K562 (cell line): ENCODE data around the gene IQCC. TPM values are rescaled to one million over a fixed set of nuclear protein-coding genes. Genes with fewer than 3 reads are reported as not detected.

Source experiments
- C11orf30 ChIP-seq: fragments of 450-650 bp; IDR thresholded peaks from 2 replicates; pipeline ENCODE4 v1.6.1; 2016; ENCODE audit warnings: low read depth, mild to moderate bottlenecking
- CTBP1 ChIP-seq: fragments of 450-650 bp; IDR thresholded peaks from 2 replicates; pipeline ENCODE4 v1.6.1; 2016; ENCODE audit warnings: borderline replicate concordance
- CTCF ChIP-seq, 3 experiments: IDR thresholded peaks in 2 of 3; conservative IDR thresholded peaks in 1 of 3; 2 replicates each; pipeline ENCODE4 v1.5.1; 2011 to 2012; ENCODE audit warnings: low read length in 3 of 3, mild to moderate bottlenecking in 3 of 3, control low read depth in 2 of 3, improper control_type of control experiment in 1 of 3, inconsistent platforms in 1 of 3, low read depth in 1 of 3, mixed read lengths in 1 of 3, moderate library complexity in 1 of 3; ENCODE audit not compliant: insufficient read depth in 2 of 3
- CTCFL ChIP-seq: IDR thresholded peaks from 2 replicates; pipeline ENCODE4 v1.6.1; 2011; ENCODE audit warnings: borderline replicate concordance, low read depth, mild to moderate bottlenecking, moderate library complexity, low read length; ENCODE audit not compliant: insufficient read depth, poor library complexity, severe bottlenecking
- ESRRA ChIP-seq: fragments of 450-650 bp; IDR thresholded peaks from 2 replicates; pipeline ENCODE4 v1.6.1; 2014; ENCODE audit warnings: low read depth, mild to moderate bottlenecking, moderate library complexity, borderline replicate concordance
- MECOM ChIP-seq: fragments of 250-450 bp; sonication (Bioruptor Pico); IDR thresholded peaks from 2 replicates; pipeline ENCODE4 v1.8.0; 2022; ENCODE audit warnings: inconsistent platforms
- MTA3 ChIP-seq: fragments of 450-650 bp; formaldehyde crosslinking; IDR thresholded peaks from 2 replicates; pipeline ENCODE4 v1.6.1; 2017; ENCODE audit warnings: mild to moderate bottlenecking, borderline replicate concordance
- NONO ChIP-seq, 2 experiments: fragments of 200-400 bp in 1 of 2; fragments of 450-650 bp in 1 of 2; formaldehyde crosslinking in 1 of 2; IDR thresholded peaks; 2 replicates each; pipeline ENCODE4 v1.6.1; 2017; ENCODE audit warnings: low read depth in 2 of 2, mild to moderate bottlenecking in 2 of 2, moderate library complexity in 2 of 2, low read length in 1 of 2
- NUFIP1 ChIP-seq: fragments of 450-650 bp; IDR thresholded peaks from 2 replicates; pipeline ENCODE4 v1.6.1; 2018; ENCODE audit not compliant: partially characterized antibody
- RAD21 ChIP-seq, 2 experiments: fragments of 250-450 bp in 1 of 2; fragments of 450-650 bp in 1 of 2; sonication (Bioruptor Pico) in 1 of 2; formaldehyde crosslinking in 1 of 2; IDR thresholded peaks in 1 of 2; conservative IDR thresholded peaks in 1 of 2; 2 replicates each; pipeline versions ENCODE4 v1.4.0 to v1.8.0; 2020 to 2022; ENCODE audit warnings: mild to moderate bottlenecking in 2 of 2, moderate library complexity in 1 of 2
- SLC30A9 ChIP-seq: fragments of 250-450 bp; sonication (Bioruptor Pico); IDR thresholded peaks from 2 replicates; pipeline ENCODE4 v1.8.0; 2022; ENCODE audit warnings: mild to moderate bottlenecking, moderate library complexity
- SPI1 ChIP-seq: IDR thresholded peaks from 2 replicates; pipeline ENCODE4 v1.6.1; 2011; ENCODE audit warnings: low read depth, low read length, control low read depth, borderline replicate concordance
- STAG1 ChIP-seq: sonication (generic); formaldehyde crosslinking; IDR thresholded peaks from 2 replicates; pipeline ENCODE4 v1.5.0; 2020; ENCODE audit warnings: missing genetic modification reagents, borderline replicate concordance
- UBTF ChIP-seq, 2 experiments: IDR thresholded peaks; 2 replicates each; pipeline ENCODE4 v1.6.1; 2012; ENCODE audit warnings: improper control_type of control experiment in 2 of 2, low read depth in 2 of 2, low read length in 2 of 2, borderline replicate concordance in 1 of 2
- YY1 ChIP-seq, 3 experiments: IDR thresholded peaks; 2 replicates each; pipeline ENCODE4 v1.6.1; 2011; ENCODE audit warnings: low read length in 2 of 3, mild to moderate bottlenecking in 2 of 3, moderate library complexity in 2 of 3, borderline replicate concordance in 1 of 3, control low read depth in 1 of 3, low read depth in 1 of 3; ENCODE audit not compliant: insufficient read depth in 3 of 3, insufficient replicate concordance in 2 of 3, control insufficient read depth in 1 of 3, insufficient read length in 1 of 3; ENCODE audit errors: extremely low read depth in 1 of 3
- polyA plus RNA-seq, 8 experiments: library from polyadenylated mRNA; depleted of rRNA in 4 of 8; stranded (reverse) in 5 of 8; unstranded in 3 of 8; fragments of >200 nt; fragmentation: Nextera tagmentation in 2 of 8; fragmentation: Illumina TruSeq in 1 of 8; extraction: Ambion mirVana in 2 of 8; extraction: Trizol in 1 of 8; gene quantifications; 2 replicates each; pipeline versions ENCODE4 v1.2.1 to v1.2.3, GENCODE V29; 2011 to 2014; ENCODE audit warnings: inconsistent platforms in 1 of 8, missing spikeins in 1 of 8
- total RNA-seq, 7 experiments: library from RNA; depleted of rRNA in 6 of 7; stranded (reverse); fragments of >200 nt in 6 of 7; fragmentation: Illumina TruSeq in 2 of 7; extraction: Trizol in 2 of 7; gene quantifications; 2 replicates each; pipeline versions ENCODE4 v1.2.1 to v1.2.3, GENCODE V29; 2011 to 2021; ENCODE audit warnings: low replicate concordance in 1 of 7

IQCC gene
- total and polyA plus RNA-seq, 9 of the 15 experiments (the other 6 are each of a cell fraction or from before 2014, with no cell fraction given) = 8.1 to 16.5 (median 10.7) TPM

GRCh38 chr1:32215629-32216480 is 10.4 kb downstream of the IQCC start (continued):
- TF ChIP-seq ESRRA (peak; percentile 54; the same call in 1 of the 2 replicates), CTCFL (peak; percentile 81), MTA3 (peak; percentile 43; the same call in 1 of the 2 replicates), CTCF (IDR thresholded peaks at IDR 0.05 in 2 of 3, conservative IDR thresholded peaks at IDR 0.05 in 1 of 3; ENCODE audit: insufficient read depth in 2 of 3, low read depth in 1 of 3, low read length in 3 of 3) (peak; percentile 93 to 96 (median 96)), YY1 (IDR thresholded peaks at IDR 0.05; ENCODE audit: borderline replicate concordance in 1 of 3, control insufficient read depth in 1 of 3, extremely low read depth in 1 of 3, insufficient read depth in 3 of 3, insufficient read length in 1 of 3, insufficient replicate concordance in 2 of 3, low read depth in 1 of 3, low read length in 2 of 3) (peak in 2 of 3 experiments; percentile 54 to 71), NUFIP1 (no peak), NONO (IDR thresholded peaks at IDR 0.05; ENCODE audit: low read depth in 2 of 2, low read length in 1 of 2) (no peak), RAD21 (CRISPR knock-in tag; conservative IDR thresholded peaks at IDR 0.05 in 1 of 2, IDR thresholded peaks at IDR 0.05 in 1 of 2) (peak; percentile 82 to 88), SPI1 (peak; percentile 11; the same call in 1 of the 2 replicates), C11orf30 (no peak), SLC30A9 (CRISPR knock-in tag) (no peak), STAG1 (peak; percentile 81; the same call in 1 of the 2 replicates), MECOM (CRISPR knock-in tag) (no peak), CTBP1 (peak; percentile 57; the same call in 1 of the 2 replicates), UBTF (IDR thresholded peaks at IDR 0.05; ENCODE audit: borderline replicate concordance in 1 of 2, low read depth in 2 of 2, low read length in 2 of 2) (0 out of 4 replicates have a peak, but pooled peaks of 1 of the 2 experiments have one; percentile 25)
